ENCODE measurements around the gene ARMC3.

DNA sequence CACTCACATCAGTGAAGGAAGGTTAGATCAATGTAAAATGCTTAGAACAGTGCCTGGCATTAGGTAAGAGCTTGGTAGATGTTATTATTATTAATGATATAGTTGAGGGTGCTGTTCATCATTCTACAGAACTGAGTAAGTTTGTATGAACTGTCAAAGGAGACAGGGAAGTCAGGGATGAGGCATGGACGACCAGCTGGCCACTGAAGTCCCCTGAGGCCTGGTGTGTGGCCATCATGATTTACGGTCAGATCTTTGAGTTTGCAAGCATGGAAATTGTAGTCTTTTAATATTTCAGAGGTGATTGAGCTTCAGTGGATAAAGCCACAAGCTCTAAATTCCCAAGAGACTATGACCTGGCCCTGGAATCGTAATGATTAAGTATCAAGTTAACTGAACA, 6.9 kb downstream of the ARMC3 start:
- TF ChIP-seq, protein P1, sequence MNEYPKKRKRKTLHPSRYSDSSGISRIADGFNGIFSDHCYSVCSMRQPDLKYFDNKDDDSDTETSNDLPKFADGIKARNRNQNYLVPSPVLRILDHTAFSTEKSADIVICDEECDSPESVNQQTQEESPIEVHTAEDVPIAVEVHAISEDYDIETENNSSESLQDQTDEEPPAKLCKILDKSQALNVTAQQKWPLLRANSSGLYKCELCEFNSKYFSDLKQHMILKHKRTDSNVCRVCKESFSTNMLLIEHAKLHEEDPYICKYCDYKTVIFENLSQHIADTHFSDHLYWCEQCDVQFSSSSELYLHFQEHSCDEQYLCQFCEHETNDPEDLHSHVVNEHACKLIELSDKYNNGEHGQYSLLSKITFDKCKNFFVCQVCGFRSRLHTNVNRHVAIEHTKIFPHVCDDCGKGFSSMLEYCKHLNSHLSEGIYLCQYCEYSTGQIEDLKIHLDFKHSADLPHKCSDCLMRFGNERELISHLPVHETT (CRISPR knock-in tag; conservative IDR thresholded peaks at IDR 0.05 in 1 of 2, IDR thresholded peaks at IDR 0.05 in 1 of 2), result no peak
- TF ChIP-seq TEAD1 (CRISPR knock-in tag; IDR thresholded peaks at IDR 0.05) (no peak), SRSF3 (IDR thresholded peaks at IDR 0.05; ENCODE audit: insufficient read depth, low read length) (no peak), CHD1 (IDR thresholded peaks at IDR 0.05; ENCODE audit: low read length) (no peak), RBFOX2 (IDR thresholded peaks at IDR 0.05; ENCODE audit: low read depth, low read length) (no peak), YY1 (IDR thresholded peaks at IDR 0.05; ENCODE audit: borderline replicate concordance in 1 of 3, control insufficient read depth in 1 of 3, extremely low read depth in 1 of 3, insufficient read depth in 3 of 3, insufficient read length in 1 of 3, insufficient replicate concordance in 2 of 3, low read depth in 1 of 3, low read length in 2 of 3) (no peak), EZH2 (IDR thresholded peaks at IDR 0.05; ENCODE audit: borderline replicate concordance, low read depth, low read length) (no peak), KDM1A (IDR thresholded peaks at IDR 0.05) (no peak), SIX5 (IDR thresholded peaks at IDR 0.05; ENCODE audit: borderline replicate concordance in 1 of 2, insufficient read depth in 1 of 2, low read depth in 1 of 2, low read length in 2 of 2) (no peak)
- TF ChIP-seq, protein P2, sequence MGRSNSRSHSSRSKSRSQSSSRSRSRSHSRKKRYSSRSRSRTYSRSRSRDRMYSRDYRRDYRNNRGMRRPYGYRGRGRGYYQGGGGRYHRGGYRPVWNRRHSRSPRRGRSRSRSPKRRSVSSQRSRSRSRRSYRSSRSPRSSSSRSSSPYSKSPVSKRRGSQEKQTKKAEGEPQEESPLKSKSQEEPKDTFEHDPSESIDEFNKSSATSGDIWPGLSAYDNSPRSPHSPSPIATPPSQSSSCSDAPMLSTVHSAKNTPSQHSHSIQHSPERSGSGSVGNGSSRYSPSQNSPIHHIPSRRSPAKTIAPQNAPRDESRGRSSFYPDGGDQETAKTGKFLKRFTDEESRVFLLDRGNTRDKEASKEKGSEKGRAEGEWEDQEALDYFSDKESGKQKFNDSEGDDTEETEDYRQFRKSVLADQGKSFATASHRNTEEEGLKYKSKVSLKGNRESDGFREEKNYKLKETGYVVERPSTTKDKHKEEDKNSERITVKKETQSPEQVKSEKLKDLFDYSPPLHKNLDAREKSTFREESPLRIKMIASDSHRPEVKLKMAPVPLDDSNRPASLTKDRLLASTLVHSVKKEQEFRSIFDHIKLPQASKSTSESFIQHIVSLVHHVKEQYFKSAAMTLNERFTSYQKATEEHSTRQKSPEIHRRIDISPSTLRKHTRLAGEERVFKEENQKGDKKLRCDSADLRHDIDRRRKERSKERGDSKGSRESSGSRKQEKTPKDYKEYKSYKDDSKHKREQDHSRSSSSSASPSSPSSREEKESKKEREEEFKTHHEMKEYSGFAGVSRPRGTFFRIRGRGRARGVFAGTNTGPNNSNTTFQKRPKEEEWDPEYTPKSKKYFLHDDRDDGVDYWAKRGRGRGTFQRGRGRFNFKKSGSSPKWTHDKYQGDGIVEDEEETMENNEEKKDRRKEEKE (IDR thresholded peaks at IDR 0.05; ENCODE audit: borderline replicate concordance in 1 of 2, control insufficient read depth in 1 of 2, low read depth in 2 of 2, low read length in 1 of 2), result no peak
- TF ChIP-seq, protein P3, sequence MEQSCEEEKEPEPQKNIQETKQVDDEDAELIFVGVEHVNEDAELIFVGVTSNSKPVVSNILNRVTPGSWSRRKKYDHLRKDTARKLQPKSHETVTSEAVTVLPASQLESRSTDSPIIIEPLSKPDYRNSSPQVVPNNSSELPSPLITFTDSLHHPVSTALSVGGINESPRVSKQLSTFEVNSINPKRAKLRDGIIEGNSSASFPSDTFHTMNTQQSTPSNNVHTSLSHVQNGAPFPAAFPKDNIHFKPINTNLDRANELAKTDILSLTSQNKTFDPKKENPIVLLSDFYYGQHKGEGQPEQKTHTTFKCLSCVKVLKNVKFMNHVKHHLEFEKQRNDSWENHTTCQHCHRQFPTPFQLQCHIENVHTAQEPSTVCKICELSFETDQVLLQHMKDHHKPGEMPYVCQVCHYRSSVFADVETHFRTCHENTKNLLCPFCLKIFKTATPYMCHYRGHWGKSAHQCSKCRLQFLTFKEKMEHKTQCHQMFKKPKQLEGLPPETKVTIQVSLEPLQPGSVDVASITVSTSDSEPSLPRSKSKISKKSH (CRISPR knock-in tag; IDR thresholded peaks at IDR 0.05), result no peak
- TF ChIP-seq, protein P4, sequence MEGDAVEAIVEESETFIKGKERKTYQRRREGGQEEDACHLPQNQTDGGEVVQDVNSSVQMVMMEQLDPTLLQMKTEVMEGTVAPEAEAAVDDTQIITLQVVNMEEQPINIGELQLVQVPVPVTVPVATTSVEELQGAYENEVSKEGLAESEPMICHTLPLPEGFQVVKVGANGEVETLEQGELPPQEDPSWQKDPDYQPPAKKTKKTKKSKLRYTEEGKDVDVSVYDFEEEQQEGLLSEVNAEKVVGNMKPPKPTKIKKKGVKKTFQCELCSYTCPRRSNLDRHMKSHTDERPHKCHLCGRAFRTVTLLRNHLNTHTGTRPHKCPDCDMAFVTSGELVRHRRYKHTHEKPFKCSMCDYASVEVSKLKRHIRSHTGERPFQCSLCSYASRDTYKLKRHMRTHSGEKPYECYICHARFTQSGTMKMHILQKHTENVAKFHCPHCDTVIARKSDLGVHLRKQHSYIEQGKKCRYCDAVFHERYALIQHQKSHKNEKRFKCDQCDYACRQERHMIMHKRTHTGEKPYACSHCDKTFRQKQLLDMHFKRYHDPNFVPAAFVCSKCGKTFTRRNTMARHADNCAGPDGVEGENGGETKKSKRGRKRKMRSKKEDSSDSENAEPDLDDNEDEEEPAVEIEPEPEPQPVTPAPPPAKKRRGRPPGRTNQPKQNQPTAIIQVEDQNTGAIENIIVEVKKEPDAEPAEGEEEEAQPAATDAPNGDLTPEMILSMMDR (IDR thresholded peaks at IDR 0.05 in 2 of 3, conservative IDR thresholded peaks at IDR 0.05 in 1 of 3; ENCODE audit: insufficient read depth in 2 of 3, low read depth in 1 of 3, low read length in 3 of 3), result no peak

Data from K562 (cell line).